GM12801 (cell line): ENCODE results near the gene GUCA1A.

ENCODE experiments used
- CTCF ChIP-seq: IDR thresholded peaks from one replicate; pipeline ENCODE4 v1.5.1; 2011; ENCODE audit warnings: control low read depth; ENCODE audit not compliant: insufficient read length; ENCODE audit errors: extremely low read depth

Gene GUCA1A

DNA sequence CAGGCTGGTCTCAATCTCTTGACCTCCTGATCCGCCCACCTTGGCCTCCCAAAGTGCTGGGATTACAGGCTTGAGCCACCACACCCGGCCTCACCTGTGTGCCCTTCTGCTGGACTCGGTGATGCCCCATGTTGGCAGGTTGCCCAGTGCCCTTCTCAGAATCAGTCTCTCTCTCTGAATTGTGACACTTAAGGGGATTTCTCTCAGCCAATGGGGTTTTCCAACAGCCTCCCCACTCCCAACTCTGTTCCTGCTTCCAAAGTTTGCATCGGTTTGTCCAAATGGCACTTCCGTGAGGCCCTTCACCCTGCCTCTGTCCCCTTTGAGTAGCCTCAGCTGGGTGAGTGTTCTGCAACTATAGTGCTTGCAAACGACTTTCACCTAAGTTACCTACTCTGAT, 47.6 kb downstream of the GUCA1A start:
- TF ChIP-seq CTCF: no peak

DNA sequence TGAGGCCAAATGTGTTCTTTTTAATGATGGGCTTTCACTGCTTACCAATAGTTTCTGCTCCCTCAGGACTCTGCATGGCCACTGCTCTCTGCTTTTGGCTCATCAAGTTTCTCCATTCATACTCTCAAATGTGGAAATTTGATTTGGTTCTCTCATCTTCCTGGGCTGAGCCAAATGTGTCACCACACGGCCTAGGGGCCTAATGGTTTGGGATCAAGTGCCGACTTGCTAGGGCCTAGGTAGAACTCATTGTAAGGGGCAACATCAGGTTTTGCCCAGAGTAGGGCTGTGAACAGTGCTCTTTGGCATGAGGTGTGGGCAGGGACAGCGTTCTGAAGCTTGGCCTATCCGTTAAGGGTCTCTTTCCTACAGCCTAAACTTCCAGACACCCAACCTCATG, 48.4 kb downstream of the GUCA1A start:
- TF ChIP-seq CTCF: no peak

DNA sequence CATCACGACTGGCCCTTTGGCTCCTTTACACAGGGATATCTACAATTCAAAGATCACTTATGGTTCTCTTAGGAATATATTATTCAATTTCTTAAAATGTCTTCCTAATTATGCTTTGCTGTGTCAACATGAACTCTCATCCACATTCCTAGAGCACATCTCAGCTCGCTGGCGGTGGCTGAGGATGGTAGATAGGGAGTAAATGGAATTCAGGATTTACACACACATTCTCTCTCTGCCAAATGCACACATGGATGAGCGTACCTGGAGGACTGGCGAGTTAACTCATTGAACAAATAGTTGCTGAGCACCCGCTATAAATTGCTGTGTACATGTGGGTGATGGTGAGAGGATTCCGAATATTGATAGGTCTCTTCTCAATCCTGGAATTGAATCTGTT, 49.3 kb downstream of the GUCA1A start:
- no peak for TF ChIP-seq CTCF

DNA sequence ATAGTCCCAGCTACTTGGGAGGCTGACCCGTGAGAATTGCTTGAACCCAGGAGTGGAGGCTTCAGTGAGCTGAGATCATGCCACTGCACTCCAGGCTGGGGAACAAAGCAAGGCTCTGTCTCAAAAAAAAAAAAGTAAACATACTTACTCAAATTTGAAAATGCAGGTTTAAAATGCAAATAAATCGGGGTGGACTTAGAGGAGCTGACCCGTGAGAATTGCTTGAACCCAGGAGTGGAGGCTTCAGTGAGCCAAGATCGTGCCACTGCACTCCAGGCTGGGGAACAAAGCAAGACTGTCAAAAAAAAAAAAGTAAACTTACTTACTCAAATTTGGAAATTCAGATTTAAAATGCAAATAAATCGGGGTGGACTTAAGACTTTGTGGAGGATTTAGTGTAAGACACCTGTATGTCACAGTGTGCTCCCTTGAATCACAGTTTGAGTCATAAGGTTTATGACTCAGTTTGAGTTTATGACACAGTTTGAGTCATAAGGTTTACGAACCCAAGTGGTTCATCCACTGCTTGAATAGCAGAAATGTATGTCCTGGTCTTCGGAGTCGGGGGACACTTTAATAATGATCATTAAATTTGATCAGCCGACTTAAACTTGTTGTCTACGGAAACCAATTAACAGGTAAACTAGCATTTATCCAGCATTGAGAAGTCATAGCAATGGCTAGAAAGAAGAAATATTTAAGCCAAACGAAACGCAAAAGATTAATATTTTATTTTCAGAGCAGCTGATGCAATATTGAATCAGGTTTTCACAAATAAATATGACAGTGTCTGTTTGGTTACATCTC, 51.3 kb downstream of the GUCA1A start:
- TF ChIP-seq CTCF: no peak

DNA sequence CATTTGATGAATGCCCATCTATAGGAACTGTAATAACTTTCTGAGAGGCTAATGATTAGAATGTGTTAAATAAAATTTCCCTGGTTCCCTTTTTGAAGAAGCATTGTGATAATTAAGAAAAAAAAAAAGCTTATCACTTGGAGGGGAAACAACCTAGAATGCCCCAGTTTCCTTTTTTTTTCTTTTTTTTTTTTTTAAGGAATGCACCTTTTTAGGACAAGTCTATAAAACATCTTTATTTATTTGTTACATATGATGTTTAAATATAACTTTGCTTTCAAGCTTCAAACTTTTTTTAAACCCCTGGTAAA, 51.8 kb downstream of the GUCA1A start:
- TF ChIP-seq CTCF: no peak

GRCh38 chr6:42225419-42225818, 52.3 kb downstream of the GUCA1A start:
- TF ChIP-seq CTCF: no peak

- TF ChIP-seq CTCF: no peak
These were observed 53.0 kb downstream of the GUCA1A start for GRCh38 chr6:42226161-42226611.
